H1 (cell line): Measurements from ENCODE around the gene VSTM4. TPM values are rescaled to one million over a fixed set of nuclear protein-coding genes. Genes with fewer than 3 reads are reported as not detected.

Experiments
- CEBPB ChIP-seq: IDR thresholded peaks from 2 replicates; pipeline ENCODE4 v1.6.1; 2012; ENCODE audit warnings: low read depth, low read length
- HDAC6 ChIP-seq: IDR thresholded peaks from one replicate; pipeline ENCODE4 v1.7.1; 2012; ENCODE audit warnings: low read depth, mild to moderate bottlenecking, inconsistent platforms, low read length, moderate library complexity
- POLR2A ChIP-seq, 2 experiments: IDR thresholded peaks; 1 replicate in 1 of 2; 2 replicates in 1 of 2; pipeline ENCODE4 v1.6.1; 2011; ENCODE audit warnings: low read depth in 2 of 2, low read length in 2 of 2, mild to moderate bottlenecking in 2 of 2; ENCODE audit errors: control extremely low read depth in 1 of 2
- RFX5 ChIP-seq: IDR thresholded peaks from 2 replicates; pipeline ENCODE4 v1.6.1; 2011; ENCODE audit warnings: low read depth, low read length, improper control_type of control experiment, borderline replicate concordance
- polyA plus RNA-seq, 7 experiments: library from polyadenylated mRNA; depleted of rRNA in 3 of 7; stranded (reverse) in 5 of 7; unstranded in 2 of 7; fragments of >200 nt in 5 of 7; fragments of 200-250 nt in 2 of 7; gene quantifications; 1 replicate in 5 of 7; 2 replicates in 1 of 7; 4 replicates in 1 of 7; pipeline versions ENCODE4 v1.2.1 to v1.2.3, GENCODE V29; 2011 to 2013; ENCODE audit warnings: missing spikeins in 2 of 7, mixed read lengths in 2 of 7
- total RNA-seq: library from RNA; stranded (reverse); fragmentation: NEBNext Ultra II Directional; extraction: Animal tissue kit (Norgen Biotek cat#: 25700); gene quantifications from 2 replicates; pipeline ENCODE4 v1.2.1, GENCODE V29; 2021

VSTM4 gene
- total and polyA plus RNA-seq, 2 of the 8 experiments (the other 6 are each of a cell fraction or from before 2014, with no cell fraction given) = 0.48 to 0.73 TPM

- TF ChIP-seq RFX5 (no peak), HDAC6 (no peak), POLR2A (IDR thresholded peaks at IDR 0.05; ENCODE audit: control extremely low read depth in 1 of 2, low read depth in 2 of 2, low read length in 2 of 2) (no peak), CEBPB (no peak)
Measured at GRCh38 chr10:48968036-48968435, 147.3 kb downstream of the VSTM4 start (continued).
